SK-N-SH (cell line): ENCODE data around the gene APOL2. TPM values are rescaled to one million over a fixed set of nuclear protein-coding genes. Genes with fewer than 3 reads are reported as not detected.

Experiments
- CTCF ChIA-PET: fragments of 300-600, 350-600 bp; formaldehyde crosslinking; extraction: SDS; loops from one replicate; lab custom pipeline; 2021; lab: Yijun Ruan, JAX
- POLR2A ChIA-PET: fragments of 350-600 bp; sonication (Branson Sonifier 250); formaldehyde crosslinking; extraction: SDS; loops from one replicate; lab custom pipeline; 2020; ENCODE audit warnings: antibody characterized with exemption, inconsistent platforms; lab: Yijun Ruan, JAX
- DNase-seq: peaks from one replicate; pipeline ENCODE4 v3.0.0; 2012
- H2AFZ ChIP-seq: fragments of 200-600 bp; sonication (generic); 2 replicates; pipeline ENCODE4 v1.8.1; 2016; ENCODE audit warnings: antibody characterized with exemption, mild to moderate bottlenecking, low read depth
- H3F3A ChIP-seq: fragments of 200-600 bp; sonication (generic); replicated peaks from 2 replicates; pipeline ENCODE3; 2016; ENCODE audit warnings: antibody characterized with exemption, mild to moderate bottlenecking; ENCODE audit not compliant: insufficient read depth
- H3K27ac ChIP-seq, 2 experiments: fragments of 200-500 bp in 1 of 2; fragments of 200-600 bp in 1 of 2; sonication (Bioruptor generic) in 1 of 2; sonication (generic), shearing (Covaris generic) in 1 of 2; 2 replicates each; pipeline versions ENCODE4 v1.5.1 to v1.6.1; 2014 to 2016; ENCODE audit warnings: low read depth in 2 of 2, inconsistent platforms in 1 of 2, low read length in 1 of 2, mild to moderate bottlenecking in 1 of 2, mixed read lengths in 1 of 2
- H3K27me3 ChIP-seq: fragments of 200-600 bp; sonication (generic), shearing (Covaris generic); 2 replicates; pipeline ENCODE4 v1.6.1; 2016; ENCODE audit warnings: mixed run types; ENCODE audit not compliant: insufficient read depth
- H3K36me3 ChIP-seq, 2 experiments: fragments of 200-500 bp in 1 of 2; fragments of 200-600 bp in 1 of 2; sonication (Bioruptor generic) in 1 of 2; sonication (generic) in 1 of 2; replicated peaks in 1 of 2; 2 replicates each; pipeline versions ENCODE3 to v1.5.1; 2014 to 2016; ENCODE audit warnings: low read length in 1 of 2, mild to moderate bottlenecking in 1 of 2; ENCODE audit not compliant: insufficient read depth in 2 of 2, control insufficient read depth in 1 of 2
- H3K4me1 ChIP-seq, 2 experiments: fragments of 200-500 bp in 1 of 2; fragments of 200-600 bp in 1 of 2; sonication (Bioruptor generic) in 1 of 2; sonication (generic), shearing (Covaris generic) in 1 of 2; 2 replicates each; pipeline versions ENCODE4 v1.5.1 to v1.6.1; 2014 to 2016; ENCODE audit warnings: low read depth in 1 of 2, low read length in 1 of 2, mixed run types in 1 of 2; ENCODE audit not compliant: insufficient read depth in 2 of 2, control insufficient read depth in 1 of 2
- H3K4me2 ChIP-seq: fragments of 200-600 bp; sonication (generic), shearing (Covaris generic); 2 replicates; pipeline ENCODE4 v1.6.1; 2017; ENCODE audit warnings: mixed run types
- H3K4me3 ChIP-seq, 2 experiments: fragments of 200-500 bp in 1 of 2; fragments of 200-600 bp in 1 of 2; sonication (Bioruptor generic) in 1 of 2; sonication (generic), shearing (Covaris generic) in 1 of 2; 2 replicates each; pipeline versions ENCODE4 v1.5.1 to v1.8.1; 2014 to 2016; ENCODE audit warnings: low read depth in 2 of 2, inconsistent platforms in 1 of 2, low read length in 1 of 2, mild to moderate bottlenecking in 1 of 2, mixed read lengths in 1 of 2, moderate library complexity in 1 of 2
- H3K79me2 ChIP-seq: fragments of 200-600 bp; sonication (generic); 2 replicates; pipeline ENCODE4 v1.8.1; 2017; ENCODE audit warnings: mild to moderate bottlenecking; ENCODE audit not compliant: insufficient read depth
- H3K9ac ChIP-seq: fragments of 200-600 bp; sonication (generic); 2 replicates; pipeline ENCODE4 v1.6.1; 2017; ENCODE audit warnings: mixed run types
- H3K9me2 ChIP-seq: fragments of 200-600 bp; sonication (generic); 2 replicates; pipeline ENCODE4 v1.6.1; 2017; ENCODE audit warnings: mixed run types
- H3K9me3 ChIP-seq: fragments of 200-600 bp; sonication (generic); 2 replicates; pipeline ENCODE4 v1.6.1; 2017; ENCODE audit warnings: mixed run types, mild to moderate bottlenecking, moderate library complexity
- H4K20me1 ChIP-seq: fragments of 200-600 bp; sonication (generic); 2 replicates; pipeline ENCODE4 v1.6.1; 2017; ENCODE audit warnings: mild to moderate bottlenecking, mixed run types; ENCODE audit not compliant: insufficient read depth
- ELF1 ChIP-seq: IDR thresholded peaks from 2 replicates; pipeline ENCODE4 v1.4.0; 2012
- GABPA ChIP-seq: IDR thresholded peaks from 2 replicates; pipeline ENCODE4 v1.4.0; 2012; ENCODE audit warnings: low read depth, mild to moderate bottlenecking
- GATA2 ChIP-seq: sonication (generic); formaldehyde crosslinking; IDR thresholded peaks from 2 replicates; pipeline ENCODE4 v1.5.0; 2020; ENCODE audit warnings: mild to moderate bottlenecking, missing genetic modification reagents
- IRF3 ChIP-seq: fragments of 150-350 bp; IDR thresholded peaks from 2 replicates; pipeline ENCODE4 v1.6.1; 2016; ENCODE audit warnings: mild to moderate bottlenecking, low read depth, low read length
- JUND ChIP-seq: IDR thresholded peaks from 2 replicates; pipeline ENCODE4 v1.4.0; 2012
- MAX ChIP-seq: IDR thresholded peaks from 2 replicates; pipeline ENCODE4 v1.4.0; 2012; ENCODE audit warnings: low read depth
- MXI1 ChIP-seq: IDR thresholded peaks from 2 replicates; pipeline ENCODE4 v1.6.1; 2012; ENCODE audit warnings: mild to moderate bottlenecking, low read depth, low read length, improper control_type of control experiment
- NFIC ChIP-seq: IDR thresholded peaks from 2 replicates; pipeline ENCODE4 v1.4.0; 2012; ENCODE audit warnings: borderline replicate concordance
- NRF1 ChIP-seq: IDR thresholded peaks from 2 replicates; pipeline ENCODE4 v1.6.1; 2012; ENCODE audit warnings: low read depth, mild to moderate bottlenecking, low read length
- PBX3 ChIP-seq: IDR thresholded peaks from 2 replicates; pipeline ENCODE4; 2012
- POLR2AphosphoS5 ChIP-seq: IDR thresholded peaks from 2 replicates; pipeline ENCODE4 v1.6.1; 2012; ENCODE audit warnings: low read depth, low read length
- REST ChIP-seq: IDR thresholded peaks from 2 replicates; pipeline ENCODE4 v1.6.1; 2012; ENCODE audit warnings: mild to moderate bottlenecking, low read depth, low read length, moderate library complexity
- RXRA ChIP-seq: IDR thresholded peaks from 2 replicates; pipeline ENCODE4 v1.4.0; 2012; ENCODE audit warnings: low read depth, mild to moderate bottlenecking, borderline replicate concordance
- USF1 ChIP-seq: IDR thresholded peaks from 2 replicates; pipeline ENCODE4 v1.4.0; 2012; ENCODE audit warnings: low read depth, borderline replicate concordance
- YY1 ChIP-seq: IDR thresholded peaks from 2 replicates; pipeline ENCODE4 v1.4.0; 2012; ENCODE audit warnings: low read depth, mild to moderate bottlenecking
- WGBS: methylation state at CpG from one replicate; pipeline ENCODE4 v1.1.6; 2017; ENCODE audit warnings: low lambda C conversion rate; 5-methylcytosine and 5-hydroxymethylcytosine counted together
- polyA plus RNA-seq, 3 experiments: library from polyadenylated mRNA; depleted of rRNA; stranded (reverse); fragments of >200 nt; gene quantifications; 2 replicates each; pipeline ENCODE4 v1.2.3, GENCODE V29; 2012

The APOL2 gene
- polyA plus RNA-seq, 1 of the 3 experiments (the other 2 are of a cell fraction), result 8.3 TPM

- TF ChIP-seq IRF3, result no peak
- TF ChIP-seq NRF1, result no peak
- no peak for TF ChIP-seq PBX3
- TF ChIP-seq POLR2AphosphoS5, result no peak
- no peak for TF ChIP-seq ELF1
Measured at GRCh38 chr22:36234919-36235318, 4.4 kb downstream of the APOL2 start (continued).

- CTCF ChIA-PET, result no interaction called here
- Histone ChIP-seq H3K79me2 (peaks cover 19% of the 10 kb centered on the region), H3K9me2 (no peaks in the 10 kb centered on the region), H4K20me1 (no peaks in the 10 kb centered on the region), H3K4me2 (no peak overlapping the region), H3K4me3 (no peak overlapping the region), H3K9ac (no peak overlapping the region), H3K27ac (no peak overlapping the region), H3K36me3 (peaks cover 5 to 17% of the 10 kb centered on the region in 2 experiments), H3K27me3 (no peaks in the 10 kb centered on the region), H2AFZ (no peak overlapping the region), H3K9me3 (no peaks in the 10 kb centered on the region), H3F3A (peaks cover 6% of the 10 kb centered on the region), H3K4me1 (peaks cover 10 to 21% of the 10 kb centered on the region in 2 experiments; a peak in 1 of 4 replicates)
- POLR2A ChIA-PET, result no interaction called here
- TF ChIP-seq NFIC (no peak), MAX (no peak), RXRA (no peak), USF1 (no peak)
- no peak for DNase-seq
- WGBS, result 89% methylated on average over 2 of the region's 2 CpGs
Measured at GRCh38 chr22:36234213-36234612, 5.1 kb downstream of the APOL2 start.

- Histone ChIP-seq H3K27me3 (no peaks in the 10 kb centered on the region), H3K4me2 (no peak overlapping the region), H3K4me1 (peaks cover 10 to 19% of the 10 kb centered on the region in 2 experiments; a peak in 1 of 4 replicates), H3K36me3 (peaks cover 5 to 17% of the 10 kb centered on the region in 2 experiments), H3K9ac (no peak overlapping the region), H4K20me1 (no peaks in the 10 kb centered on the region), H3F3A (peaks cover 4% of the 10 kb centered on the region), H3K9me2 (no peaks in the 10 kb centered on the region), H3K9me3 (no peaks in the 10 kb centered on the region), H3K79me2 (peaks cover 19% of the 10 kb centered on the region), H2AFZ (no peak overlapping the region), H3K27ac (no peak overlapping the region), H3K4me3 (no peak overlapping the region)
- TF ChIP-seq REST (no peak), YY1 (no peak), MXI1 (no peak), JUND (no peak), MAX (no peak), GABPA (no peak), GATA2 (no peak)
- no peak for DNase-seq
- WGBS, result 93% methylated on average over 7 of the region's 7 CpGs
- ChIA-PET CTCF (no interaction called here), POLR2A (no interaction called here)
Measured at GRCh38 chr22:36233796-36234195, 5.5 kb downstream of the APOL2 start.
